Kidney (tissue), 14 donors: ENCODE measurements around the gene CHRNB2. TPM values are rescaled to one million over a fixed set of nuclear protein-coding genes. Genes with fewer than 3 reads are reported as not detected.

Experiments used
- DNase-seq, 5 donors: peaks; one replicate each; pipeline ENCODE4 v3.0.0-alpha.2; 2013 to 2020
- FAIRE-seq: peaks from 2 replicates; lab custom pipeline; 2012; peaks lifted over from hg19 to GRCh38; lab: Jason Lieb, UNC
- H3K27ac ChIP-seq, 2 donors: one replicate each; pipeline ENCODE4 v1.7.0; 2013; ENCODE audit warnings: low read depth in 2 of 2, low read length in 2 of 2, inconsistent platforms in 1 of 2
- H3K27me3 ChIP-seq: one replicate; pipeline ENCODE4 v1.7.1; 2013; ENCODE audit warnings: low read length, inconsistent platforms; ENCODE audit not compliant: control insufficient read depth, insufficient read depth
- H3K36me3 ChIP-seq, 3 donors: one replicate each; pipeline versions ENCODE4 v1.7.0 to v1.7.1; 2013; ENCODE audit warnings: low read length in 3 of 3, control low read depth in 1 of 3, inconsistent platforms in 1 of 3; ENCODE audit not compliant: insufficient read depth in 3 of 3, control insufficient read depth in 2 of 3
- H3K4me1 ChIP-seq, 3 donors: one replicate each; pipeline versions ENCODE4 v1.7.0 to v1.7.1; 2013; ENCODE audit warnings: low read length in 3 of 3, inconsistent platforms in 1 of 3, low read depth in 1 of 3; ENCODE audit not compliant: control insufficient read depth in 2 of 3, insufficient read depth in 2 of 3
- H3K4me3 ChIP-seq, 3 donors: one replicate each; pipeline versions ENCODE4 v1.7.0 to v1.8.1; 2013; ENCODE audit warnings: low read length in 3 of 3, control low read depth in 1 of 3, inconsistent platforms in 1 of 3
- H3K9ac ChIP-seq, 3 donors: one replicate each; pipeline versions ENCODE4 v1.7.0 to v1.7.1; 2013; ENCODE audit warnings: low read length in 3 of 3, control low read depth in 1 of 3, inconsistent platforms in 1 of 3
- H3K9me3 ChIP-seq, 3 donors: one replicate each; pipeline versions ENCODE4 v1.7.0 to v1.7.1; 2013; ENCODE audit warnings: low read length in 3 of 3, control low read depth in 1 of 3, inconsistent platforms in 1 of 3; ENCODE audit not compliant: control insufficient read depth in 2 of 3, insufficient read depth in 1 of 3
- intact Hi-C: fragments of 100-400 bp; cut with DNase I; formaldehyde crosslinking; loops from one replicate; pipeline ENCODE4 v1.11.1; 2022
- polyA plus RNA-seq: library from polyadenylated mRNA; stranded (reverse); fragments of 350-450 nt; fragmentation: Illumina TruSeq; extraction: RNeasy Lipid Tissue Mini Kit (QIAGEN cat#74804); gene quantifications from one replicate; pipeline ENCODE4 v1.2.3, GENCODE V29; 2014; ENCODE audit warnings: low read depth, low replicate concordance; ENCODE audit not compliant: insufficient read depth
- total RNA-seq: library from RNA; stranded (reverse); fragmentation: NEBNext Ultra II Directional; extraction: Animal tissue kit (Norgen Biotek cat#: 25700); gene quantifications from one replicate; pipeline ENCODE4 v1.2.1, GENCODE V29; 2021
- TF ChIP-seq, protein P1 (sequence below): IDR thresholded peaks from 3 replicates; pipeline ENCODE4 v1.5.1; 2012; ENCODE audit warnings: mild to moderate bottlenecking, moderate library complexity, borderline replicate concordance; ENCODE audit not compliant: insufficient read depth; ENCODE audit errors: extremely low read depth
- donor health status: control.
- donor health status: control.
- donor health status: control.
- donor health status: control.
- donor health status: control.
- donor health status: DM: yes; HTN: yes; CAD: no.
- donor health status: Normal renal cell carcinoma (clear cell type).

CHRNB2 gene
- total and polyA plus RNA-seq, 2 donors from 2014 or later, result 0.60 TPM; not detected in 1

DNA sequence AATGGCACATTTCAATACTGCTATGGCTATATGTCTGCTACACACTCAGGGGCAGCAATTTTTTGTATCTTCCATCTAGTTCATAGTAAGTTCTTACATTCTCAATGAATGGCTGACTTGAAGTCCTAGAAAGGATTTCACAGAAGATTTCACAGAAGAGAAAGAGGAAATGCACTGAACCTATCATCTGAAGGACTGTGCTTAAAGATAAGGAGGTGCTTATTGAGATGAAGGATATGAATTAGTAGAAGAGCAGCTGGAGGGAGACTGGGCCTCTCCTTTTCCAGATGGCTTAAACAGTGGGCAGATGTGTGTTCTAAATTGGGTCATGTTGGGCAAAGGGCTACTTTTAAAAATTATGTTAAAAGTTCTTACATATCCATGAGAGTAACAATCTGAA, 25.8 kb downstream of the CHRNB2 start:
- TF ChIP-seq, protein P1, sequence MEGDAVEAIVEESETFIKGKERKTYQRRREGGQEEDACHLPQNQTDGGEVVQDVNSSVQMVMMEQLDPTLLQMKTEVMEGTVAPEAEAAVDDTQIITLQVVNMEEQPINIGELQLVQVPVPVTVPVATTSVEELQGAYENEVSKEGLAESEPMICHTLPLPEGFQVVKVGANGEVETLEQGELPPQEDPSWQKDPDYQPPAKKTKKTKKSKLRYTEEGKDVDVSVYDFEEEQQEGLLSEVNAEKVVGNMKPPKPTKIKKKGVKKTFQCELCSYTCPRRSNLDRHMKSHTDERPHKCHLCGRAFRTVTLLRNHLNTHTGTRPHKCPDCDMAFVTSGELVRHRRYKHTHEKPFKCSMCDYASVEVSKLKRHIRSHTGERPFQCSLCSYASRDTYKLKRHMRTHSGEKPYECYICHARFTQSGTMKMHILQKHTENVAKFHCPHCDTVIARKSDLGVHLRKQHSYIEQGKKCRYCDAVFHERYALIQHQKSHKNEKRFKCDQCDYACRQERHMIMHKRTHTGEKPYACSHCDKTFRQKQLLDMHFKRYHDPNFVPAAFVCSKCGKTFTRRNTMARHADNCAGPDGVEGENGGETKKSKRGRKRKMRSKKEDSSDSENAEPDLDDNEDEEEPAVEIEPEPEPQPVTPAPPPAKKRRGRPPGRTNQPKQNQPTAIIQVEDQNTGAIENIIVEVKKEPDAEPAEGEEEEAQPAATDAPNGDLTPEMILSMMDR, result no peak
- Histone ChIP-seq H3K9me3 (no peaks in the 10 kb centered on the region), H3K4me1 (no peaks in the 10 kb centered on the region), H3K27me3 (no peaks in the 10 kb centered on the region), H3K4me3 (no peak overlapping the region), H3K9ac (no peak overlapping the region), H3K27ac (no peak overlapping the region), H3K36me3 (peaks cover 28 to 89% (median 73%) of the 10 kb centered on the region in 3 donors)
- FAIRE-seq (no peak), DNase-seq (no peak)
- intact Hi-C loops, result no loop called here

DNA sequence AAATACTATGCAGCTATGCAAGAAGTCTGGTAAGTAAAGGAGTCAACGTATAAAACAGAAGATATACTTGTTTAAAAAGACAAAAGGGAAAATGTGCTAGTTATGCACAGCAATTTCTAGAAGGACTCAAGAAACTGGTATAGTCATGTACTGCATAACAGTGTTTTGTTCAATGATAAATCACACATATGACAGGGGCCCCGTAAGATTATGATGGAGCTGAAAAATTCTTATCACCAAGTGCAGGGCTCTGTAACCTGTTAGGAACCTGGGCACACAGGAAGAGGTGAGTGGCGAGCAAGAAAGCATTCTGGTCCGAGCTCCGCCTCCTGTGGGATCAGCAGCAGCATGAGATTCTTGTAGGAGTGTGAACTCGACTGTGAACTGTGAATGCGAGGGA, 27.2 kb downstream of the CHRNB2 start:
- intact Hi-C loops, result no loop called here
- FAIRE-seq (no peak), DNase-seq (no peak)

DNA sequence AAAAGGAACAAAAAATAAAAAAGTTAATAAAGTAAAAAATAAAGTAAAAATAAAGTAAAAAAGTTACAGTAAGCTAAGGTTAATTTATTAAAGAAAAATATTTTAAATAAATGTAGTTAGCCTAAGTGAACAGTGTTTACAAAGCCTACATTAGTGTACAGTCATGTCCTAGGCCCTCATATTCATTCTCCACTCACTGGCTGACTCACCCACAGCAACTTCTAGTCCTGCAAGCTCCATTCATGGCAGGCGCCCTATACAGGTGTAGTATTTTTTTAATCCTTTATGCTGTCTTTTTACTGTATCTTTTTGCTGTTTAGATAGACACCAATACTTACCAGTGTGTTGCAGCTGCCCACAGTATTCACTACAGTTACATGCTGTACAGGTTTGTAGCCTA, 28.0 kb downstream of the CHRNB2 start:
- no peak overlapping the region for H3K9ac ChIP-seq
- H3K4me1 ChIP-seq, result no peaks in the 10 kb centered on the region
- no peak overlapping the region for H3K27ac ChIP-seq
- peaks cover 20 to 68% (median 62%) of the 10 kb centered on the region in 3 donors for H3K36me3 ChIP-seq
- DNase-seq, result no peak
- no peaks in the 10 kb centered on the region for H3K27me3 ChIP-seq
- TF ChIP-seq, protein P1, result no peak
- H3K9me3 ChIP-seq, result no peaks in the 10 kb centered on the region
- no peak overlapping the region for H3K4me3 ChIP-seq
- FAIRE-seq, result no peak
- intact Hi-C loops, result no loop called here

More for the DNA sequence above, 27.2 kb downstream of the CHRNB2 start:
- no peak overlapping the region for H3K4me3 ChIP-seq
- TF ChIP-seq, protein P1, result no peak
- no peaks in the 10 kb centered on the region for H3K4me1 ChIP-seq
- H3K9ac ChIP-seq, result no peak overlapping the region
- H3K36me3 ChIP-seq, result peaks cover 22 to 76% (median 66%) of the 10 kb centered on the region in 3 donors
- H3K9me3 ChIP-seq, result no peaks in the 10 kb centered on the region
- no peak overlapping the region for H3K27ac ChIP-seq
- H3K27me3 ChIP-seq, result no peaks in the 10 kb centered on the region
